ENCODE results near the gene BMPR2. TPM values are rescaled to one million over a fixed set of nuclear protein-coding genes. Genes with fewer than 3 reads are reported as not detected.
"Not testable (repeated sequence)": the region's sequence is repeated elsewhere in the genome, so short reads cannot be mapped to it uniquely, and the experiment has no call there.

The BMPR2 gene
- total and polyA plus RNA-seq, 4 donors: 4.3 to 16.2 (median 7.7) TPM

DNA sequence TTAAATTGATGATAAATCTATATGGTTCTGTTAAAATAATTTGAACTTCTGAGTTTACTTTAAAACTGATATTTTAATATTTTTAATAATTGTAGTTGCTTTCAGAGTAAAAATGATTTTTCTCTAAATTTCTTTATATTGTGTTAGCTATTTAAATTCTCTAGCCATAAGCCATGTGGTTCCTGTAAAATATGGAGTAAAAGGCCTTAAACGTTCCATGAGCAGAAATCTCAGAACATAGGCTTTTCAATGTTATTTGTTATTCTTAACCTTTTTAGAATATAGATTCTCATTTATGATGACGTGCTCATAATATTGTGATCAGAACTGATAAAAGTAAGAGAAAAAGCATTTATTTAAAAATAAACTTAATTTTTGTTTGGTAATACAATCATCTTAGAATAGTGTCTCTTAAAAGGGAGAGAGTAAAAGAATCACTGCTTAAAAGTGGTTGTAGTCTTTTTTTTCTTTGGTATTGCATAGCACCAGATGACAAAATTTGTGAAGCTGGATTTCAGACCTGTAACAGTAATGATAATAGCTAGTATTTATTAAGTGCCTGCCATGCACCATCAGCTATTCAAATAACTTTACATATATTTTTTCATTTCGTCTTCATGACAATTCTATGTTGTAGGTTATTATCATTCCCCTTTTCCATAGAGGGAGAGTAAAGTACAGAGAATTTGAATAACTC, 2.7 kb downstream of the BMPR2 start:
- Histone ChIP-seq H3K27ac (ENCODE audit: low read depth in 1 of 2, low read length in 2 of 2) (no peak overlapping the region), H3K36me3 (ENCODE audit: control insufficient read depth in 4 of 4, insufficient read depth in 3 of 4, low read depth in 1 of 4, low read length in 3 of 4) (no peaks in the 10 kb centered on the region), H3K9ac (ENCODE audit: low read depth in 1 of 2, low read length in 2 of 2) (peak overlapping the region; percentile 45 to 89), H3K4me1 (ENCODE audit: control insufficient read depth in 4 of 4, insufficient read depth in 4 of 4, low read length in 3 of 4) (peaks cover 7 to 33% (median 11%) of the 10 kb centered on the region in 4 donors), H3K27me3 (ENCODE audit: control insufficient read depth in 4 of 4, insufficient read depth in 4 of 4, low read length in 3 of 4) (no peaks in the 10 kb centered on the region), H3K4me3 (ENCODE audit: low read depth in 1 of 3, low read length in 3 of 3) (peak overlapping the region; percentile 26 to 92 (median 83)), H3K9me3 (ENCODE audit: control insufficient read depth in 4 of 4, low read length in 3 of 4) (no peaks in the 10 kb centered on the region)
- DNase-seq (ENCODE audit: low spot score): no peak
- TF ChIP-seq EGR1 (IDR thresholded peaks at IDR 0.05; ENCODE audit: low read depth in 2 of 2): no peak
- no peak for TF ChIP-seq SP1 (IDR thresholded peaks at IDR 0.05)
- TF ChIP-seq, protein P1, sequence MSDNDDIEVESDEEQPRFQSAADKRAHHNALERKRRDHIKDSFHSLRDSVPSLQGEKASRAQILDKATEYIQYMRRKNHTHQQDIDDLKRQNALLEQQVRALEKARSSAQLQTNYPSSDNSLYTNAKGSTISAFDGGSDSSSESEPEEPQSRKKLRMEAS (IDR thresholded peaks at IDR 0.05): no peak
- no peak for TF ChIP-seq NR2F2 (IDR thresholded peaks at IDR 0.05)
- TF ChIP-seq RAD21 (IDR thresholded peaks at IDR 0.05): no peak
- TF ChIP-seq FOXA1 (IDR thresholded peaks at IDR 0.05): no peak
- no peak for TF ChIP-seq RXRA (IDR thresholded peaks at IDR 0.05)
- 37% methylated on average over 3 of the region's 3 CpGs for whole genome bisulfite sequencing

DNA sequence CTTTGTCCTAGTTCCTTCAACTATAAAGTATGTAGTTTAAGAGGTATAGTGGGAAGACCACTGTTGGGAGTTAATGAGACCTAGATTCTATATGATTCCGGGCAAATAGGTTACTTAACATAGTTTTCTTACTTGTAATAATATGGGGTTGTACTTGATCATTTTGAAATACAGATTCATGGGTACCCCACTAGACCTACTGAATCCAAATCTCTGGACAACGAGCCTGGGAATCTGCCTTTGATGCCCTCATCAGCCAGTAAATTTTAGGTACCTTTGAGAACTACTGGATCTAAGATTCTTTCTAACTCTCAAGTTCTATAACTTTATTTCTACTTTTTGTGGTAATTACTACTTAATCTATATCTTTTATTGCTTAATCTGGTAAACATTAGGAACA, 6.6 kb downstream of the BMPR2 start:
- no peak overlapping the region for H3K27ac ChIP-seq (ENCODE audit: low read depth in 1 of 2, low read length in 2 of 2)
- H3K4me1 ChIP-seq (ENCODE audit: control insufficient read depth in 4 of 4, insufficient read depth in 4 of 4, low read length in 3 of 4): peaks cover 7 to 26% (median 11%) of the 10 kb centered on the region in 4 donors
- no peak overlapping the region for H3K4me3 ChIP-seq (ENCODE audit: low read depth in 1 of 3, low read length in 3 of 3)
- no peaks in the 10 kb centered on the region for H3K9me3 ChIP-seq (ENCODE audit: control insufficient read depth in 4 of 4, low read length in 3 of 4)
- 94% methylated on average over 2 of the region's 2 CpGs for WGBS
- H3K27me3 ChIP-seq (ENCODE audit: control insufficient read depth in 4 of 4, insufficient read depth in 4 of 4, low read length in 3 of 4): no peaks in the 10 kb centered on the region
- DNase-seq (ENCODE audit: low spot score): no peak
- H3K36me3 ChIP-seq (ENCODE audit: control insufficient read depth in 4 of 4, insufficient read depth in 3 of 4, low read depth in 1 of 4, low read length in 3 of 4): no peaks in the 10 kb centered on the region
- H3K9ac ChIP-seq (ENCODE audit: low read depth in 1 of 2, low read length in 2 of 2): no peak overlapping the region
- TF ChIP-seq HNF4G (IDR thresholded peaks at IDR 0.05): no peak
- TF ChIP-seq, protein P2, sequence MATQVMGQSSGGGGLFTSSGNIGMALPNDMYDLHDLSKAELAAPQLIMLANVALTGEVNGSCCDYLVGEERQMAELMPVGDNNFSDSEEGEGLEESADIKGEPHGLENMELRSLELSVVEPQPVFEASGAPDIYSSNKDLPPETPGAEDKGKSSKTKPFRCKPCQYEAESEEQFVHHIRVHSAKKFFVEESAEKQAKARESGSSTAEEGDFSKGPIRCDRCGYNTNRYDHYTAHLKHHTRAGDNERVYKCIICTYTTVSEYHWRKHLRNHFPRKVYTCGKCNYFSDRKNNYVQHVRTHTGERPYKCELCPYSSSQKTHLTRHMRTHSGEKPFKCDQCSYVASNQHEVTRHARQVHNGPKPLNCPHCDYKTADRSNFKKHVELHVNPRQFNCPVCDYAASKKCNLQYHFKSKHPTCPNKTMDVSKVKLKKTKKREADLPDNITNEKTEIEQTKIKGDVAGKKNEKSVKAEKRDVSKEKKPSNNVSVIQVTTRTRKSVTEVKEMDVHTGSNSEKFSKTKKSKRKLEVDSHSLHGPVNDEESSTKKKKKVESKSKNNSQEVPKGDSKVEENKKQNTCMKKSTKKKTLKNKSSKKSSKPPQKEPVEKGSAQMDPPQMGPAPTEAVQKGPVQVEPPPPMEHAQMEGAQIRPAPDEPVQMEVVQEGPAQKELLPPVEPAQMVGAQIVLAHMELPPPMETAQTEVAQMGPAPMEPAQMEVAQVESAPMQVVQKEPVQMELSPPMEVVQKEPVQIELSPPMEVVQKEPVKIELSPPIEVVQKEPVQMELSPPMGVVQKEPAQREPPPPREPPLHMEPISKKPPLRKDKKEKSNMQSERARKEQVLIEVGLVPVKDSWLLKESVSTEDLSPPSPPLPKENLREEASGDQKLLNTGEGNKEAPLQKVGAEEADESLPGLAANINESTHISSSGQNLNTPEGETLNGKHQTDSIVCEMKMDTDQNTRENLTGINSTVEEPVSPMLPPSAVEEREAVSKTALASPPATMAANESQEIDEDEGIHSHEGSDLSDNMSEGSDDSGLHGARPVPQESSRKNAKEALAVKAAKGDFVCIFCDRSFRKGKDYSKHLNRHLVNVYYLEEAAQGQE (IDR thresholded peaks at IDR 0.05): no peak
- no peak for TF ChIP-seq YY1 (IDR thresholded peaks at IDR 0.05)
- no peak for TF ChIP-seq RAD21 (IDR thresholded peaks at IDR 0.05)
- TF ChIP-seq, protein P3, sequence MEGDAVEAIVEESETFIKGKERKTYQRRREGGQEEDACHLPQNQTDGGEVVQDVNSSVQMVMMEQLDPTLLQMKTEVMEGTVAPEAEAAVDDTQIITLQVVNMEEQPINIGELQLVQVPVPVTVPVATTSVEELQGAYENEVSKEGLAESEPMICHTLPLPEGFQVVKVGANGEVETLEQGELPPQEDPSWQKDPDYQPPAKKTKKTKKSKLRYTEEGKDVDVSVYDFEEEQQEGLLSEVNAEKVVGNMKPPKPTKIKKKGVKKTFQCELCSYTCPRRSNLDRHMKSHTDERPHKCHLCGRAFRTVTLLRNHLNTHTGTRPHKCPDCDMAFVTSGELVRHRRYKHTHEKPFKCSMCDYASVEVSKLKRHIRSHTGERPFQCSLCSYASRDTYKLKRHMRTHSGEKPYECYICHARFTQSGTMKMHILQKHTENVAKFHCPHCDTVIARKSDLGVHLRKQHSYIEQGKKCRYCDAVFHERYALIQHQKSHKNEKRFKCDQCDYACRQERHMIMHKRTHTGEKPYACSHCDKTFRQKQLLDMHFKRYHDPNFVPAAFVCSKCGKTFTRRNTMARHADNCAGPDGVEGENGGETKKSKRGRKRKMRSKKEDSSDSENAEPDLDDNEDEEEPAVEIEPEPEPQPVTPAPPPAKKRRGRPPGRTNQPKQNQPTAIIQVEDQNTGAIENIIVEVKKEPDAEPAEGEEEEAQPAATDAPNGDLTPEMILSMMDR (IDR thresholded peaks at IDR 0.05; ENCODE audit: low read depth, low read length, missing input control): no peak
- no peak for TF ChIP-seq TAF1 (conservative IDR thresholded peaks at IDR 0.05)
- no peak for TF ChIP-seq NR2F2 (IDR thresholded peaks at IDR 0.05)
- no peak for TF ChIP-seq HNF4A (conservative IDR thresholded peaks at IDR 0.05)
- no peak for TF ChIP-seq RXRA (IDR thresholded peaks at IDR 0.05)
- no peak for TF ChIP-seq EGR1 (IDR thresholded peaks at IDR 0.05; ENCODE audit: low read depth in 2 of 2)
- TF ChIP-seq, protein P4, sequence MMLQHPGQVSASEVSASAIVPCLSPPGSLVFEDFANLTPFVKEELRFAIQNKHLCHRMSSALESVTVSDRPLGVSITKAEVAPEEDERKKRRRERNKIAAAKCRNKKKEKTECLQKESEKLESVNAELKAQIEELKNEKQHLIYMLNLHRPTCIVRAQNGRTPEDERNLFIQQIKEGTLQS (IDR thresholded peaks at IDR 0.05): no peak

DNA sequence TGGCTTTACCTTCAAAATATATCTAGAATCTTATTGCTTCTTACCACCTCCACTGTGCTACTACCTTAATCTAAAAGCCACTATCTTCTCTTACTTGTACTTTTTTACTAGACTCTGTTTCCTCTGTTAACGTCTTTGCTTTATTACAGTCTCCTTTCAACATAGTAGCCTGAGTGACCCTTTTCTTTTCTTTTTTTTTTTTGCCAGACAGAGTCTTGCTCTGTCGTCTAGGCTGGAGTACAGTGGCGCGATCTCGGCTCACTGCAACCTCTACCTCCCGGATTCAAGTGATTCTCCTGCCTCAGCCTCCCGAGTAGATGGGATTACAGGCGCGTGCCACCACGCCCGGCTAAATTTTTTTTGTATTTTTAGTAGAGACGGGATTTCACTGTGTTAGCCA, 10.4 kb downstream of the BMPR2 start:
- not testable (repeated sequence) for H3K4me3 ChIP-seq (ENCODE audit: low read depth in 1 of 3, low read length in 3 of 3); H3K36me3 ChIP-seq (ENCODE audit: control insufficient read depth in 4 of 4, insufficient read depth in 3 of 4, low read depth in 1 of 4, low read length in 3 of 4); H3K4me1 ChIP-seq (ENCODE audit: control insufficient read depth in 4 of 4, insufficient read depth in 4 of 4, low read length in 3 of 4); H3K27ac ChIP-seq (ENCODE audit: low read depth in 1 of 2, low read length in 2 of 2); H3K9ac ChIP-seq (ENCODE audit: low read depth in 1 of 2, low read length in 2 of 2); DNase-seq (ENCODE audit: low spot score); H3K27me3 ChIP-seq (ENCODE audit: control insufficient read depth in 4 of 4, insufficient read depth in 4 of 4, low read length in 3 of 4); H3K9me3 ChIP-seq (ENCODE audit: control insufficient read depth in 4 of 4, low read length in 3 of 4)
- WGBS: 92% methylated on average over 12 of the region's 12 CpGs

Data from liver (tissue), 9 donors.